Activated T-cell treated with anti-CD3 and anti-CD28 coated beads, Interleukin-2, amount 50 U/mL, for 1 hour (primary cell): ENCODE results near the gene SPSB4.

ENCODE experiments used
- DNase-seq: peaks from one replicate; pipeline ENCODE4 v3.0.0-alpha.2; 2020

SPSB4 gene

DNA sequence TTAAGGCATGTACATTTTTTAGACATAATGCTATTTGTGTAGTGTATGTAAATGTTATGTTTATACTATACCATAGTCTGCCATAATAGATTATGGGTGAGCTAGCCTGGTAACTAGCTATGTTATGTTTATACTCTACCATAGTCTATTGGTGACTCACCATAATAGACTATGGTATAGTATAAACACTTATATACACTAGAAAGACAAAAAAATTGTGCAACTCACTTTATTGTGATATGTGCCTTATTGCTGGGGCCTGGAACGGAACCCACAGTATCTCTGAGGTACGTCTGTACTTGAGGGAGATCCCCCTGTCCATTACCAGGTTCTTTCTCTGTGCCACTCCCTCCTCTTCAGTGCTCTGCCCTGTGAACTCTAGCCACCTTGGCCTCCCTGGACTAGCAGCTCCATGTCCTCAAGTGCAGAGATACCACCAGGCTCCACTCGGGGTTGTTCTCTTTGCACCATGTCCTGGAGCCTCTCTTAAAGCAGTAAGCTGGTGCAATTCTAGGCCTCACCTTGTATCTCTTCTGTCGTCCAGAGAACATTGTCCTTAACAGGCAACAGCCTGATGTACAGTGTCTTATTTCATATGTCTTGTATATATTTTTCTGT lies 119.6 kb downstream of the SPSB4 start:
- DNase-seq = no peak

DNA sequence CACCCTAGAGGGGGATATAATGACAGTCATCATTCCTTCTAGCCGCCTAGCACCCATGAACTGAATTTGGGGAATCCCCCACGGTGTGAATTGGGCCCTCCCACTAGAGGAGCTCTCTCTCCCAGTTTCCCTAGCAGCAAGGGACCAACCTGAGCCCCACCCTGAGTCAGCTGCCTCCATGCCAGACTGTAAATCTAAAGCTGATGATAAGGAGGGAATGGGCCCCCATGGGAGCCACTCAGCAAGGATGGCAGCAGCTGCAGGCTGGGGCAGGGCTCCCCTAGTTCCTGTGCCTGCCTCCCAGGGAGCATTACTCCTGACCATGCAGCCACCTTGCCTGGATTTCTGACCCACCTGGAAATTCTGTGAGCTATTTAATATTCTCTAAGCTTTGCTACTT lies 123.5 kb downstream of the SPSB4 start:
- no peak for DNase-seq

DNA sequence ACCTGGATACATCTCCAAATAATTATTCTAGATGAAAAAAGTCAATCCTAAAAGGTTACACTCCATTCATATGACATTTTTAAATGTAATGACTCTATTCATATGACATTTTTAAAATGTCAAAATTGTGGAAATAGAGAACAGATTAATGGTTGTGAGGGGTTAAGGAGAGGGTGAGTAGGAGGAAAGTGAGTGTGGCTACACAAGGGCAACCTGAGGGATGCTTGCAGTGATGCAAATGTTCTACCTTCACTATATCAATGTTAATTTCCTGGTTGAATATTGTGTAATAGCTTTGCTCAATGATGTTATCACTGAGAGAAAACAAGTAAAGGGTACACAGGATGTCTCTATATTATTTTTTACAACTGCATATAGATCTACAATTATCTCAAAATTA lies 125.6 kb downstream of the SPSB4 start:
- no peak for DNase-seq

DNA sequence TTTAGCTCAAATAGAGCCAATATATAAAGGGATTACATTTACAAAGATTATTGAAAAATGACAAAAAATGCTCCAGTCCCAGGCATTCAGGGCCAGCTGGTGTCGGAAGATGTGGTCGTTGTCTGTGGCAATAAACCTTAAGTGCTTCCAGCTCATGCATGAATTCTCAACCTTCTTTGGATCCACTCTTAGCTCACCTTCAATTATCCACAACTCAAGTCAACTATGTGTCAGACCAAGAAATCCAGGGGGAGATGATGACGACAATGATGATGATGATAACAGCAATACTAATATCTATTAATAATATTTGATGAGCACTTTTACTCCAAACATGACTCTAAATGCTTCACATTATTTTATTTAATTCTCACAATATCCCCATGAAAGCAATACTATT lies 126.9 kb downstream of the SPSB4 start:
- DNase-seq = no peak

DNA sequence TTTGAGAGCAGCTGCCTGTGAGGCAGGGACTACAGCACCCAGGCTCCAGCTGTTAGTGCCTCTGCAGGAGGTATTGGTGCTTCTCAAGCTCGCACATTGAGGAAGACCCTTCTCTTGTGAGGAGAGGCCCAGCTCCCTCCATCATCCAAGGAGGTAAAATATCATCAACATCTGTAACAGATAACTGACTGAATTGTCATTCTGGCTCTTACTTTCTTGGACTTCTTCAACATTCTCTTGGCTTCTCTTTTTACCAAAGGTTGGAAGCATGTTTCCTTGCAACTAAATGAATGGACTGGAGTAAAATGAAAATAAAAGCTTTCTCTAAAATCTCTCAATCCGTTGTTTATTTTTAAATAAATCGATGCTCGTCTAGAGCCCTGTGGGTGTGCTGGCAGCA lies 127.4 kb downstream of the SPSB4 start:
- DNase-seq = no peak

DNA sequence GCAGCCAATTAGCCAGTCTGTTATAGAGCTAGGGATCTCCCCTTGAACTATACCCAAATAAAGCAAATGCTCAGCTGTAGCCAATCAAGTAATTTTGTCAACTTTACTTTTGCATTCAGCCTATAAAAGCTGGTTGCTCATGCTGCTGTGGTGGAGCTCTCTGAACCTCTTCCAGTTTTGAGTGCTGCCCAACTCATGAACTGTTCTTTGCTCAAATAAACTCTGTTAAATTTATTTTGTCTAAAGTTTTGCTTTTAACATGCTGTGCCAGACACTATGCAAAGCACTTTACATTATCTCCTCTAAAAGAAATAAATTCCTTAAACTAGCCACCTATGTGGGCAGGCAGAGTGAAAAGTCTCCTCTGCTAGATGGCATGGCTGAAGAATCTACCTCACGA lies 128.8 kb downstream of the SPSB4 start:
- DNase-seq = no peak

DNA sequence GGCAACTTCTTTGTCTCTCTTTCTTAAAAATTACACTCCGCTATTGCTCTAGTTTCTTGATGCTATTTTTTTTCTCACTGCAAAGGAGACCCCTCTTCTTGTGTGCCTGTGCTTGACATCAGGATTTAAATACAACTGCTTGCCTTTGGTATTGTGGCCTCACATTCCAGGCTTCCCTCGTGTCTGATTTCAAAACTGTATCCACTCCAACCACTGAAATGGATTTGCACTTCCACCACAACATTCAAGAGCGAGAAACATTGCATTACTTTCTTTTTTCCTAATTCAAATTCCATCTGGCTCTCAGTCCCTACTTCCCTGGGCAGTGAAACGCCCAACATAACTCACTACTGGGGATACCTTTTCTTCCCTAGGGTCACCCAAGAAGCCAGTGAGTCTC lies 130.0 kb downstream of the SPSB4 start:
- no peak for DNase-seq

DNA sequence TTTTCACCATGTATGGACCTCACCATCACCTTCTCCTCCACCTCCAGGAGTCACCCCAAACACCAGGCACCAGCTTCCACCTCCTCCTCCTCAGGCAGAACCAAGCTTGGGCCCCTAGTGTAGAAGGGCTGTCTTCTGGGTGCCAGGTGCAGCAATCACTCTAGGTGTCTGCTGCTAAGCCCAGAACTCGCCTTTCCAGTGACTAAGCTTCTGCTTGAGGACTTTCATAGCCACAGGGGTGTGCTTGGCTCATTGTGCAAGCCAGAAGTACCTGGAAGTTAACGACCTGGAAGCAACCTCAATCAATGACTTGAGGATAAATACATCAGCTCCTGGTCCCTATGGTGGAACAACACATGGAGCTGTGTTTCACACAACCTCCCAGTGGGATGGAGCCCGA lies 130.7 kb downstream of the SPSB4 start:
- no peak for DNase-seq

DNA sequence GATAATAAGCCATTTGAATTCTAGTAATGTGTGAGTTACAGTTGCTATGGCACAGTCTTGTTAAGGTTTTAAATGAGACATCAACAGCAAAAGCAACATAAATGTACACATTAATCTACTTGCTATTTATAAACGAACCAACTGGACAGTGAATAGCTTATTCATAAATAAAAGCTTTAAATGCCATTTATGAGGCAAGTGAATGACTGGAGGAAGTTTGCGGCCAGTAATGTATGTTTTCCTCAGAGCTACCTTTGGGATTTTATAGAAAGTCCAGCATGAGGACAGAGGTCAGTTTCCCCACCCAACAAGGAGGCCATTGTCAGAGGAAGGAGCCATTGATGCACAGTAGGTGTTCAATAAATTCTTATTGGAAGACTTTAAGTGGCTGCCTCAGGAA lies 132.5 kb downstream of the SPSB4 start:
- DNase-seq = no peak

DNA sequence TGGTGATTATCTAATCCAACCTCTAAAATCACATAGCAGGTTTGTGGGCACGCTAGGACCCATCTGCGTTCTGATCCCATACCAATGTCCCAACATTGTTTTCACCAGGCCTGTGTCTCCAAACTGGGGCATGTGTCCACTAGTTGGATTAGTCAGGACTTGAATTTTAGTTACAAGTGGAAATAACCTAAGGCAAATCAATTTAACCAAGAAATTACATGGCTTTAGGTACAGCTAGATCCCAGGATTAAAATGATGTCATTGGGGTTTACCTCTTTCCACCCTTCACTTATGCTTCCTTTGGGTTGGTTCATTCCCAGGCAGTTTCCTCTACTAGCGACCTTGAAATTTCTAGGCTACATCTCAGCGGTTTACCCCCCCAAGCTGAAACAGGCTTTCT lies 133.3 kb downstream of the SPSB4 start:
- no peak for DNase-seq

DNA sequence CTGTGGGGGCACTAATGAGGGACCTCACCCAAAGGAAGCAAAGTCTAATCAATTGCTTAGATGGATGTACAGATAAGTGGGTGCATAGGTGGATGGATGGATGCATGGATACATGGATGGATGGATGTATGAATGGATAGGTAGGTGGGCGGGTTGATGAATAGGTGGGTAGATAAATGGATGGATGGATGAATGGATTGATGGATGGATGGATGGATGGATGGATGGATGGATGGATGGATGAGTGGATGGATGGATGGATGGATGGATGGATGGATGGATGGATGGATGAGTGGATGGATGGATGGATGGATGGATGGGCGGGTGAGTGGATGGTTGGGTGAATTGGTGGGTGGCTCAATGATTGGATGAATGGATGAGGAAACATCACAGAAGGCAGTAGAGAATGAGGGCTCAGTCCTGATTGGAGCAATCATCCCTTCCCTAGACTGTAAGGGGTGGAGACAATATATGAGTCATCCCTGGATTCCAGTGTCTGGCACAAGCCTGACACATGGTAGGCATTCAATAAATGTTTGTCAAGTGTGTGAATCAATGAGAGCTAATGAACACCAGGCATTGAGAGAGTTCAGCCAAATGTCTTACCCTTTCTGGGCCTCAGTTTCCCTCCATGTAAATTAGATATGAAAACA lies 140.1 kb downstream of the SPSB4 start:
- no peak for DNase-seq

DNA sequence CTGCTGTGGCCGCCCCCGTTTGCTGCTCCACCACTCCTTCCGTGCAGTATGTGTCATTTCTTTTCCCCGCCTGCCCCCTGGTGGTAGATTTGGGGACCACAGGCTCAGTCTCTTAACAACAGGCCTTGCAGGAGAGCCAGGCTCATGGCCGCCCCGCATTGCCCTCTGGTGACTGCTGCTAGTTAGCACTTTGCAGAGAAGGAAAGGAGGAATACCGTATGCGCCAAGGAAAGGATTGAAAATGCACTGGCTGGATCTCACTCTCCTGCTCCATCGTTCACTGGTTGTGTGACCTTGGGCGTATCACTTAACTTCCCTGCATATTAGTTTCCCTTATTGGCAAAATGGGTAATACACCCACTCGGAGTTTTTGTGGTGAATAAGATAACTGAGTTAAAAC lies 141.2 kb downstream of the SPSB4 start:
- DNase-seq = peak; percentile 98

DNA sequence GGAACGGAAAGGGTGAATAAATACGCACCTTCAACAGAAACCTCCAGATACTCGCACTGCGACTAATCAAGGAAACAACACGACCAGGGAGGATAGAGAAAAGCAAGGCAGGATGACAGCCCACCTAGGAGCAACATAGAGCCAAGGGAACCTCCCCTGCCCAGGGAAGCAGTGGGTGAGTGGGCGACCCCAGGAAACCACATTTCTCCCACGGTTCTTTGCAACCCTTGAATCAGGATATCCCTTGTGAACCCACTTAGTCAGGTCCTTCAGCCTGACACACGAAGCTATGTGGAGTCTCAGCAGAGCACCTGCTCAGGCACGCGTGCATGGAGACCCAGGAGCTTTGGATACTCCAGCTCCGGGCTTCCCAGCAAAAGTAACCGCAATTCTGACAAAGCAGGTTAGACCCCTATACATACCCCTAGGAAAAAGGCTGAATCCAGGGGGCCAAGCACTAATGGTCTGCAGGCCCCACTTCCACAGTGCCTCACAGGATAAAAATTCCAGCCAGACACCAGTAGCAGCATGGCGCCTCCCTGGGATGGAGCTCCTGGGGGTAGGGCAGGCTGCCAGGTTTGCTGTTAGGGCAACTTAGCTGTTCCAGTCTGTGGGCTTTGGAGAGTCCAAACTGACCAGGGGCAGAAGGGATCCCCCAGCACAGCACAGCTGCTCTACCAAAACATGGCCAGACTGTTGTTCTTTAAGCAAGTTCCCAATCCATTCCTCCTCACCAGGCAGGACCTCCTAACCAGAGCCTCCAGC lies 142.1 kb downstream of the SPSB4 start:
- DNase-seq = no peak
